Measurements from ENCODE around the gene XXYLT1. TPM values are rescaled to one million over a fixed set of nuclear protein-coding genes. Genes with fewer than 3 reads are reported as not detected.

Gene XXYLT1
- polyA plus RNA-seq, 1 donor (not counting 4 experiments of a cell fraction or from before 2014, with no cell fraction given), result 11.1 TPM

- DNase-seq (ENCODE audit: low read depth, low spot score), result peak; percentile 91
- Histone ChIP-seq H3K9me3 (ENCODE audit: control insufficient read depth, low read depth, low read length) (no peaks in the 10 kb centered on the region), H3K79me2 (ENCODE audit: control insufficient read depth, insufficient read depth, low read length) (no peaks in the 10 kb centered on the region), H2AFZ (ENCODE audit: control insufficient read depth, low read length) (peak overlapping the region; percentile 88), H3K9me1 (ENCODE audit: control insufficient read depth, extremely low read depth, insufficient read depth, low read length) (no peaks in the 10 kb centered on the region), H3K4me1 (ENCODE audit: control insufficient read depth, extremely low read depth, insufficient read depth, low read length) (peaks cover 32% of the 10 kb centered on the region), H4K20me1 (ENCODE audit: control insufficient read depth, extremely low read depth, insufficient read depth, low read length) (no peaks in the 10 kb centered on the region), H3K27ac (ENCODE audit: control insufficient read depth, insufficient read depth, low read length) (peak overlapping the region; percentile 91), H3K27me3 (ENCODE audit: control insufficient read depth, extremely low read depth, insufficient read depth, low read length) (no peaks in the 10 kb centered on the region), H3K4me2 (ENCODE audit: control insufficient read depth, extremely low read depth, insufficient read depth, low read depth, low read length) (peak overlapping the region; percentile 76), H3K4me3 (ENCODE audit: control insufficient read depth in 2 of 3, extremely low read depth in 1 of 3, insufficient read depth in 2 of 3, low read depth in 1 of 3, low read length in 3 of 3) (peak overlapping the region in 2 of 3 experiments; percentile 13 to 45), H3K9ac (ENCODE audit: control insufficient read depth, extremely low read depth, insufficient read depth, low read length) (peak overlapping the region; percentile 74), H3K36me3 (ENCODE audit: control insufficient read depth in 2 of 2, extremely low read depth in 1 of 2, insufficient read depth in 2 of 2, low read length in 2 of 2) (no peaks in the 10 kb centered on the region)
- peak; percentile 94 for FAIRE-seq
- TF ChIP-seq, protein P1, sequence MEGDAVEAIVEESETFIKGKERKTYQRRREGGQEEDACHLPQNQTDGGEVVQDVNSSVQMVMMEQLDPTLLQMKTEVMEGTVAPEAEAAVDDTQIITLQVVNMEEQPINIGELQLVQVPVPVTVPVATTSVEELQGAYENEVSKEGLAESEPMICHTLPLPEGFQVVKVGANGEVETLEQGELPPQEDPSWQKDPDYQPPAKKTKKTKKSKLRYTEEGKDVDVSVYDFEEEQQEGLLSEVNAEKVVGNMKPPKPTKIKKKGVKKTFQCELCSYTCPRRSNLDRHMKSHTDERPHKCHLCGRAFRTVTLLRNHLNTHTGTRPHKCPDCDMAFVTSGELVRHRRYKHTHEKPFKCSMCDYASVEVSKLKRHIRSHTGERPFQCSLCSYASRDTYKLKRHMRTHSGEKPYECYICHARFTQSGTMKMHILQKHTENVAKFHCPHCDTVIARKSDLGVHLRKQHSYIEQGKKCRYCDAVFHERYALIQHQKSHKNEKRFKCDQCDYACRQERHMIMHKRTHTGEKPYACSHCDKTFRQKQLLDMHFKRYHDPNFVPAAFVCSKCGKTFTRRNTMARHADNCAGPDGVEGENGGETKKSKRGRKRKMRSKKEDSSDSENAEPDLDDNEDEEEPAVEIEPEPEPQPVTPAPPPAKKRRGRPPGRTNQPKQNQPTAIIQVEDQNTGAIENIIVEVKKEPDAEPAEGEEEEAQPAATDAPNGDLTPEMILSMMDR (optimal IDR thresholded peaks at IDR 0.05 in 1 of 3, IDR thresholded peaks at IDR 0.05 in 1 of 3, conservative IDR thresholded peaks at IDR 0.05 in 1 of 3; ENCODE audit: extremely low read depth in 1 of 3, insufficient read depth in 2 of 3, low read length in 3 of 3), result peak in 1 of 3 experiments; percentile 3
- no peak for TF ChIP-seq EZH2 (IDR thresholded peaks at IDR 0.05; ENCODE audit: low read length)
- dilution Hi-C loops (cut with MboI; ENCODE audit: extremely low pct_ligation_motif_present, low sequenced_read_pairs), result no loop called here
Observed at GRCh38 chr3:195030791-195031321, 240.1 kb downstream of the XXYLT1 start.

DNA sequence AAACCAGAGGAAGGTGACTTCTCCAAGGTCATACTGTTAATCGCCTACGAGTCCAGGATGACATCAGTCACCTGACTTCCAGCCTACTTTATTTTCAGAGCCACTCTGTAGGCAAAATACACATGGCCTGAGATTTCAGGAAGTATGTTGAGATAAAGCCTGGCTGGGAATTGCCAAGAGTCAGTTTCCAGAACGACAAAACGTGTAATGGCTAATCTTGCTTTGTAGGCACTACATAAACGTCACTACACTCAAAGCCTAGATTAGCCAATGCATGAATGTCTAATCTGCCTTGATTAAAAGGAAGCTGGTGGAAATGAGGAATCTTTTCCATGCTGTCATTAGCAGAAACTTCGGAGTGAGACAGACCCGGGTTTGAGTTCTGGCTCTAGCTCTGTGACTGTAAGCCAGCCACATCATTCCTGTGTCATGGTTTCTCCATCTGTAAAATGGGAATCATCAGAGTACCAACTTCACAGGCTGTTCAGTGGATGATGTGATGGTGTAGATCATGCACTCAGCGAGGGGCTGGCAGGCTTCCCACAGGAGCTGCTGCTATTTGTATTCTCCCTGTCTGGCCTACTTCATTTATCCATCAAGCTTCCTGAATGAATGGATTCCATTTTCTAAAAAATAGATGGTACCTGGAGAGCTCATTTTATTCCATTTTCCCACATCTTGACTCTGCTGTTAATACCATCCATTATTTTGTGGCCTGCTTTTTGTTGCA is 241.9 kb downstream of the XXYLT1 start:
- no peak overlapping the region for H2AFZ ChIP-seq (ENCODE audit: control insufficient read depth, low read length)
- no peaks in the 10 kb centered on the region for H3K79me2 ChIP-seq (ENCODE audit: control insufficient read depth, insufficient read depth, low read length)
- dilution Hi-C loops (cut with MboI; ENCODE audit: extremely low pct_ligation_motif_present, low sequenced_read_pairs), result no loop called here
- no peaks in the 10 kb centered on the region for H3K36me3 ChIP-seq (ENCODE audit: control insufficient read depth in 2 of 2, extremely low read depth in 1 of 2, insufficient read depth in 2 of 2, low read length in 2 of 2)
- H3K4me2 ChIP-seq (ENCODE audit: control insufficient read depth, extremely low read depth, insufficient read depth, low read depth, low read length), result no peak overlapping the region
- H3K9me1 ChIP-seq (ENCODE audit: control insufficient read depth, extremely low read depth, insufficient read depth, low read length), result no peaks in the 10 kb centered on the region
- peaks cover 32% of the 10 kb centered on the region for H3K4me1 ChIP-seq (ENCODE audit: control insufficient read depth, extremely low read depth, insufficient read depth, low read length)
- FAIRE-seq, result peak; percentile 20
- no peak overlapping the region for H3K9ac ChIP-seq (ENCODE audit: control insufficient read depth, extremely low read depth, insufficient read depth, low read length)
- no peaks in the 10 kb centered on the region for H3K27me3 ChIP-seq (ENCODE audit: control insufficient read depth, extremely low read depth, insufficient read depth, low read length)
- no peak overlapping the region for H3K27ac ChIP-seq (ENCODE audit: control insufficient read depth, insufficient read depth, low read length)
- TF ChIP-seq, protein P1 (optimal IDR thresholded peaks at IDR 0.05 in 1 of 3, IDR thresholded peaks at IDR 0.05 in 1 of 3, conservative IDR thresholded peaks at IDR 0.05 in 1 of 3; ENCODE audit: extremely low read depth in 1 of 3, insufficient read depth in 2 of 3, low read length in 3 of 3), result no peak
- no peak for TF ChIP-seq EZH2 (IDR thresholded peaks at IDR 0.05; ENCODE audit: low read length)
- no peak overlapping the region for H3K4me3 ChIP-seq (ENCODE audit: control insufficient read depth in 2 of 3, extremely low read depth in 1 of 3, insufficient read depth in 2 of 3, low read depth in 1 of 3, low read length in 3 of 3)
- H3K9me3 ChIP-seq (ENCODE audit: control insufficient read depth, low read depth, low read length), result no peaks in the 10 kb centered on the region
- no peaks in the 10 kb centered on the region for H4K20me1 ChIP-seq (ENCODE audit: control insufficient read depth, extremely low read depth, insufficient read depth, low read length)
- DNase-seq (ENCODE audit: low read depth, low spot score), result no peak
